Umbilical cord (tissue), 2 donors: ENCODE data around the gene TAS2R14. TPM values are rescaled to one million over a fixed set of nuclear protein-coding genes. Genes with fewer than 3 reads are reported as not detected.

Source experiments
- DNase-seq: peaks from one replicate; pipeline ENCODE4 v3.0.0-alpha.2; 2015; ENCODE audit warnings: low spot score
- total RNA-seq: library from RNA; depleted of rRNA; stranded (reverse); fragments of >200 nt; gene quantifications from one replicate; pipeline ENCODE4 v1.2.3, GENCODE V29; 2014; ENCODE audit warnings: low replicate concordance; ENCODE audit not compliant: insufficient read depth

TAS2R14 gene
- total RNA-seq, 1 donor from 2014 or later = 21.4 TPM

DNA sequence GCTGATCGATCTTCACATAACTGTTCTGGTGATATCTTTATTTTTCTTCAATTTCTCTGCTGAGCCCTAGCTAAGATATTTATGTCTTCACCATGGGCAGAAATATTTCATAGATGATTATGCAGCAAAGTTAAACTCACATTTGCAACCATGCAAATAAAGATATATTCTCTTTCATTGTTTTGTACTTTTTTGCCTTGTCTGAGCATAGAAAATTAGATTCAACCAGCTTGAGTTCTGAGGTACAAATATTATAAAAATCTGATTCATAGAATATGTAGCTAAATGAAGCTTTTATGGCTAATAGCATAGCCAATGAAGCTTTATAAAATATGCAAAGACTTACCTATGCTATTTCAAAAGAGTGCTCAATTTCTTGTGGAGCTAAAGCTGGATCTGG, 29.6 kb downstream of the TAS2R14 start, which contains the start of gene TAS2R13:
Gene TAS2R13, minus strand, starts transcription at position 101 of the 400 bp plus-strand sequence. CDS start 264 bp downstream, outside the sequence.
- no peak for DNase-seq

DNA sequence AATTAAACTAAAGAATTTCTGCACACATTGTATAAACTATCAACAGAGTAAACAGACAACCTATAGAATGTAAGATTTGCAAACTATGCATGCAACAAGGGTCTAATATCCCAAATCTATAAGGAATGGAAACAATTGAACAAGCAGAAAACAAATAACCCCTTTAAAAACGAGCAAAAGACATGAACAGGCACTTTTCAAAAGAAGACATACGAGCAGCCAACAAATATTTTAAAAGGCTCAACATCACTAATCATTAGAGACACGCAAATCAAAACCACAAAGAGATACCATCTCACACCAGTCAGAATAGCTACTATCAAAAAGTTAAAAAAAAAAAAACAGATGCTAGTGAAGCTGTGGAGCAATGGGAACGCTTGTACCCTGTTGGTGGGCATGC, 34.4 kb downstream of the TAS2R14 start:
- no peak for DNase-seq

- no peak for DNase-seq
Measured at GRCh38 chr12:10901427-10901826, 37.6 kb downstream of the TAS2R14 start.

- DNase-seq = no peak
Measured at GRCh38 chr12:10900972-10901371, 38.1 kb downstream of the TAS2R14 start.

DNA sequence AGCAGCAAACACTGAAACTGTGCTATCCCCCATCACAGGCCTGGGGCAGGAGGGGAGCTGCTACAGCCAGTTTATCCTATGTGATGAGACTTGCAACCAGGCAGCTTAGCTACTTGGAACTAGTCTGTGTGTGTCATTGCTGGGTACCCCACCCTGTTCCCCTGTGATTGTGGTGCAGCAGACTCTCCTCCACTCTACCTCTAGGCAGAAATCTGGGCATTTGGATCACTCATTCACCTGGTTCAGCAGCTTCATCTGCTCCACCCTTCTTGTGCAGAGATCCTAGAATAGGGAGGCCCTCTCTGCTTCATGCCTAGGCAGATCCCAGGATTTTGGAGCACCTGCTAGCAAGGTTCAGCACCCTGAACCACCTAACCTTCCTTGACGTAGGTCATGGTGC, 38.5 kb downstream of the TAS2R14 start:
- no peak for DNase-seq

GRCh38 chr12:10896854-10897253, 42.2 kb downstream of the TAS2R14 start:
- DNase-seq = no peak

- no peak for DNase-seq
Measured at GRCh38 chr12:10891937-10892336, 47.1 kb downstream of the TAS2R14 start.

DNA sequence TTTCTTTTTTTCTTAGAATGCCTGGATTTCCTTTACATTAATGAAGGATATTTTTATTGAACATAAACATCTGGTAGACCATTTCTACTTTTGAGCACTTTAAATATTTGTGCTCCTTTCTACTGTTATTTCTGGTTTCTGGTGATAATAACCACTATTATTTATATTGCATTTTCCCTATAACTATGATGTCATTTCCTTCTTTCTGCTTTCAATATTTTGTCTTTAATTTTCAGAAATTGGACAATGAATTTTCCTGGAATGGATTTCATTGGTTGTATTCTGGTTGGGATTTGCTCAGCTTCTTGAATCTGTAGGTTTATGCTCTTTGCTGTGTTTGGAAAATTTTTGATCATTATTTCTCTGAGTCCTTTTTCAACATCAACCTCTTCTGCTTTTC, 49.8 kb downstream of the TAS2R14 start:
- no peak for DNase-seq

Other genes with a start within 250 kb of the TAS2R14 start
- 121 TPM for gene YBX3, start 215.9 kb downstream of the TAS2R14 start, total RNA-seq
- gene TAS2R7, start 136.6 kb downstream of the TAS2R14 start, total RNA-seq = 2.9 TPM
- 1.7 TPM for gene TAS2R8, start 132.0 kb downstream of the TAS2R14 start, total RNA-seq
- gene TAS2R9, start 129.1 kb downstream of the TAS2R14 start, total RNA-seq = 1.7 TPM
- 2.6 TPM for gene TAS2R10, start 112.9 kb downstream of the TAS2R14 start, total RNA-seq
- 3.9 TPM for gene PRR4, start 89.8 kb downstream of the TAS2R14 start, total RNA-seq
- gene PRH1, start 55.0 kb downstream of the TAS2R14 start, total RNA-seq = 9.6 TPM
- 5.3 TPM for gene TAS2R13, start 29.7 kb downstream of the TAS2R14 start, total RNA-seq
- 1.4 TPM for gene PRH2, start 10.0 kb downstream of the TAS2R14 start, total RNA-seq
- gene TAS2R50, start 47.6 kb upstream of the TAS2R14 start, total RNA-seq = 5.8 TPM
- 8.2 TPM for gene TAS2R20, start 59.0 kb upstream of the TAS2R14 start, total RNA-seq
- 21.9 TPM for gene TAS2R19, start 83.4 kb upstream of the TAS2R14 start, total RNA-seq
- 32.5 TPM for gene TAS2R31, start 92.1 kb upstream of the TAS2R14 start, total RNA-seq
- 17.3 TPM for gene TAS2R46, start 123.0 kb upstream of the TAS2R14 start, total RNA-seq
- 1.4 TPM for gene TAS2R43, start 153.1 kb upstream of the TAS2R14 start, total RNA-seq
- gene TAS2R30, start 195.4 kb upstream of the TAS2R14 start, total RNA-seq = 22.4 TPM
- 12.5 TPM for gene SMIM10L1, start 231.9 kb upstream of the TAS2R14 start, total RNA-seq
- 2.4 TPM for gene TAS2R42, start 247.7 kb upstream of the TAS2R14 start, total RNA-seq